IMR-90 (cell line): ENCODE measurements around the gene SALL4. TPM values are rescaled to one million over a fixed set of nuclear protein-coding genes. Genes with fewer than 3 reads are reported as not detected.
A peak's percentile ranks its signal among the peaks of the same experiment; 100 is the strongest.

ENCODE experiments used
- ATAC-seq: fragments of 200-7000 bp; cut with Tn5 transposase; 2 replicates; pipeline ENCODE4 v1.9.1; 2020; ENCODE audit warnings: low read depth, mild to moderate bottlenecking, moderate library complexity
- BruUV-seq: library from RNA; stranded (reverse); fragments of 400-500 nt; replicated peaks from 2 replicates; lab custom pipeline; 2021; lab: Mats Ljungman, UMichigan
- CTCF ChIA-PET: fragments of 300-600 bp; formaldehyde crosslinking; extraction: SDS; loops from one replicate; lab custom pipeline; 2021; ENCODE audit warnings: antibody characterized with exemption; lab: Yijun Ruan, JAX
- POLR2A ChIA-PET: fragments of 300-600 bp; sonication (Branson Sonifier 250); formaldehyde crosslinking; loops from one replicate; lab custom pipeline; 2022; ENCODE audit warnings: antibody characterized with exemption; ENCODE audit not compliant: unreplicated experiment; lab: Charles Lee
- DNase-seq: peaks from one replicate; pipeline ENCODE4 v3.0.0; 2013
- H2AFZ ChIP-seq: replicated peaks from 2 replicates; pipeline ENCODE3; 2013; ENCODE audit warnings: low read length, mild to moderate bottlenecking; ENCODE audit not compliant: poor library complexity
- H2AK5ac ChIP-seq: 2 replicates; pipeline ENCODE4 v1.6.1; 2013; ENCODE audit warnings: low read depth, low read length, inconsistent platforms
- H2AK9ac ChIP-seq: replicated peaks from 2 replicates; pipeline ENCODE3; 2013; ENCODE audit warnings: mild to moderate bottlenecking, low read depth, low read length, moderate library complexity; ENCODE audit not compliant: poor library complexity
- H2BK120ac ChIP-seq: 2 replicates; pipeline ENCODE4 v1.6.1; 2013; ENCODE audit warnings: low read depth, low read length, inconsistent platforms
- H2BK15ac ChIP-seq: 3 replicates; pipeline ENCODE4 v1.6.1; 2013; ENCODE audit warnings: low read depth, low read length, inconsistent platforms
- H2BK20ac ChIP-seq: 2 replicates; pipeline ENCODE4 v1.6.1; 2013; ENCODE audit warnings: low read depth, mild to moderate bottlenecking, inconsistent platforms, low read length, moderate library complexity
- H2BK5ac ChIP-seq: 2 replicates; pipeline ENCODE4 v1.6.1; 2013; ENCODE audit warnings: mild to moderate bottlenecking, low read depth, low read length, inconsistent platforms; ENCODE audit not compliant: poor library complexity, severe bottlenecking
- H3K14ac ChIP-seq: replicated peaks from 2 replicates; pipeline ENCODE4 v1.6.1; 2013; ENCODE audit warnings: low read depth, low read length, inconsistent platforms
- H3K18ac ChIP-seq: 2 replicates; pipeline ENCODE4 v1.6.1; 2013; ENCODE audit warnings: low read depth, low read length, control low read depth
- H3K23ac ChIP-seq: 2 replicates; pipeline ENCODE4 v1.6.1; 2013; ENCODE audit warnings: low read depth, low read length, inconsistent platforms
- H3K27ac ChIP-seq: 2 replicates; pipeline ENCODE4 v1.5.1; 2013; ENCODE audit warnings: mild to moderate bottlenecking, control low read depth, low read length; ENCODE audit not compliant: insufficient read depth
- H3K27me3 ChIP-seq: 2 replicates; pipeline ENCODE4 v1.6.1; 2013; ENCODE audit warnings: low read length; ENCODE audit not compliant: control insufficient read depth, insufficient read depth
- H3K36me3 ChIP-seq: 2 replicates; pipeline ENCODE4 v1.6.1; 2013; ENCODE audit warnings: low read length, mixed read lengths; ENCODE audit not compliant: control insufficient read depth, insufficient read depth
- H3K4ac ChIP-seq: 2 replicates; pipeline ENCODE4 v1.6.1; 2013; ENCODE audit warnings: low read depth, low read length, inconsistent platforms
- H3K4me1 ChIP-seq: 2 replicates; pipeline ENCODE4 v1.6.1; 2013; ENCODE audit warnings: low read length, mixed read lengths; ENCODE audit not compliant: control insufficient read depth, insufficient read depth
- H3K4me2 ChIP-seq: 2 replicates; pipeline ENCODE4 v1.6.1; 2013; ENCODE audit warnings: low read depth, mild to moderate bottlenecking, control low read depth, low read length, moderate library complexity
- H3K4me3 ChIP-seq: 2 replicates; pipeline ENCODE4 v1.5.1; 2013; ENCODE audit warnings: low read depth, mild to moderate bottlenecking, control low read depth, low read length, moderate library complexity; ENCODE audit not compliant: insufficient read depth
- H3K56ac ChIP-seq: 2 replicates; pipeline ENCODE4 v1.6.1; 2013; ENCODE audit warnings: low read length, inconsistent platforms; ENCODE audit not compliant: insufficient read depth; ENCODE audit errors: extremely low read depth
- H3K79me1 ChIP-seq, 2 experiments: 2 replicates each; pipeline ENCODE4 v1.6.1; 2013; ENCODE audit warnings: low read length in 2 of 2, inconsistent platforms in 1 of 2, low read depth in 1 of 2
- H3K9ac ChIP-seq: 2 replicates; pipeline ENCODE4 v1.6.1; 2013; ENCODE audit warnings: low read depth, low read length, control low read depth
- H3K9me1 ChIP-seq: 2 replicates; pipeline ENCODE4 v1.6.1; 2013; ENCODE audit warnings: low read length, inconsistent platforms; ENCODE audit not compliant: insufficient read depth
- H3K9me3 ChIP-seq: 2 replicates; pipeline ENCODE4 v1.6.1; 2013; ENCODE audit warnings: low read length; ENCODE audit not compliant: control insufficient read depth, insufficient read depth
- H4K20me1 ChIP-seq: 2 replicates; pipeline ENCODE4 v1.6.1; 2013; ENCODE audit warnings: low read length, inconsistent platforms; ENCODE audit not compliant: insufficient read depth
- H4K5ac ChIP-seq: 2 replicates; pipeline ENCODE4 v1.6.1; 2013; ENCODE audit warnings: mild to moderate bottlenecking, low read depth, low read length, control low read depth
- H4K8ac ChIP-seq, 2 experiments: 2 replicates each; pipeline ENCODE4 v1.6.1; 2013; ENCODE audit warnings: low read depth in 2 of 2, low read length in 2 of 2, control low read depth in 1 of 2, inconsistent platforms in 1 of 2
- H4K91ac ChIP-seq: 2 replicates; pipeline ENCODE4 v1.6.1; 2013; ENCODE audit warnings: low read depth, low read length, inconsistent platforms; ENCODE audit not compliant: insufficient read depth
- POLR2A ChIP-seq: IDR thresholded peaks from 2 replicates; pipeline ENCODE4 v1.6.1; 2012; ENCODE audit warnings: mild to moderate bottlenecking, low read depth, low read length
- WGBS, 2 experiments: methylation state at CpG; one replicate each; pipeline versions ENCODE4 v1.1.5 to v1.1.7; 2013; ENCODE audit warnings: missing lambda C conversion rate in 2 of 2; ENCODE audit not compliant: insufficient read length in 1 of 2; ENCODE audit errors: extremely low coverage in 2 of 2; 5-methylcytosine and 5-hydroxymethylcytosine counted together
- dilution Hi-C: fragments of 300-500 bp; cut with HindIII; formaldehyde crosslinking; loops from one replicate; pipeline ENCODE4 v1.14.3; 2018; ENCODE audit warnings: low sequenced_read_pairs; ENCODE audit not compliant: unreplicated experiment
- in situ Hi-C: fragments of 300-500 bp; cut with MboI; formaldehyde crosslinking; loops from 3 replicates; pipeline ENCODE4 v1.14.3; 2019; ENCODE audit warnings: low sequenced_read_pairs, inconsistent platforms, mixed read lengths
- intact Hi-C: fragments of 100-400 bp; cut with micrococcal nuclease; formaldehyde crosslinking; loops from 2 replicates; pipeline ENCODE4 v1.10.0; 2022
- polyA plus RNA-seq, 3 experiments: library from polyadenylated mRNA; depleted of rRNA; stranded (reverse); fragments of >200 nt; gene quantifications; 2 replicates each; pipeline ENCODE4 v1.2.3, GENCODE V29; 2012; ENCODE audit warnings: low replicate concordance in 1 of 3
- total RNA-seq: library from RNA; depleted of rRNA; stranded (reverse); fragments of >200 nt; gene quantifications from 2 replicates; pipeline ENCODE4 v1.2.3, GENCODE V29; 2012
- TF ChIP-seq, protein P1 (sequence below): fragments of 150-350 bp; IDR thresholded peaks from 2 replicates; pipeline ENCODE4 v1.6.1; 2016; ENCODE audit warnings: low read depth, mild to moderate bottlenecking, low read length, moderate library complexity, borderline replicate concordance

Gene SALL4
- total and polyA plus RNA-seq, 2 of the 4 experiments (the other 2 are of a cell fraction): not detected

DNA sequence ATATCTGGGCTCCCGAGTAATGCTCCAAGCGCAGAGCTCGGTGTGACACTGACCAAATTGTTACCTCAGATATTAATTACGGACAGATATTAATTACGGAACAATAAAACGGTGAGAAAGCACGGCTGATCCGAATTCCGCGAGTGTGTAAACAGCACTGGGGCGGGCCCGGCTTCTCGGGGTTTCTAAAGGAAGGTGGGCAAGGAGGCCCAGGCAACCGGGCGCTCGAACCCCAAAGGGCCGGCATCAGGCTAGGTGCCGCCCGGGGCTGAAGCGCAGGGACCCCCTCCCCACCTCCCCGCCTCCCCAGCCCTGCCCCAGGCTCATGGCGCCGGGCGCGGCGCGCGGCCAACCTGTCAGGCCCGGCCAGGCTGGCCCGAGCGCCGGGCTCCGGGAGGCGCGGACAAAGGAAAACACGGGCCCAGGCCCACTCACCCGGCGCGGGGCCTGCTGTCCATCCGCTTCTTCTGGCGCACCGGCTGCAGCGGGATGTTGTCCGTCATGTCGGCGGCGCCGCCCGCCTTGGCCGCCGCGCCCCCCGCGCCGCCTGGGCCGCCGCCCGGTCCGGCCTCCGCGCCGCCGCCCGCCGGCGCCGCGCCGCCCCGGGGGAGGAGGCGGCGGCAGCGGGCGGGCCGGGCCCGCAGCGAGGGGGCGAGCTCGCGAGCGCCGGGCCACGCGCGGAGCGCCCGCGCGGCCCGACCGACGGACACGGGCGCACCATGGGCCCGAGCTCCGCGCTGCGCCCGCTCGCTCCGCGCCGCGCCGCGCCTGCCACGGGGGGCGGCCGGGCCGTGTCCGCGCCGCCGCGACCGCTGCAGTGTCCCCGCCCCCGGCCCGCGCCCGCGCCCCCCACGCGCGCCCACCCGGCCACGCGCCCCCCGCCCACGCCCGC, 34.2 kb downstream of the SALL4 start, which contains the start of gene ATP9A:
Gene ATP9A, minus strand, starts transcription at position 524 of the 892 bp plus-strand sequence. Its CDS starts 21 bp downstream, at position 503.
- Histone ChIP-seq H2BK15ac (peak within 1 kb of the TSS; percentile 11; the same call in 1 of the 3 replicates), H4K5ac (peak within 1 kb of the TSS; percentile 24; the same call in 1 of the 2 replicates), H2AK9ac (peak within 1 kb of the TSS; percentile 85), H3K9me3 (no peaks in the 10 kb centered on the region), H3K18ac (0 out of 2 replicates have a peak within 1 kb of the TSS, but pooled peaks have one; percentile 49), H3K9me1 (peaks cover 6% of the 10 kb centered on the region; the same call in 1 of the 2 replicates), H3K9ac (peak within 1 kb of the TSS; percentile 72), H3K23ac (peak within 1 kb of the TSS; percentile 98), H3K4me3 (peak within 1 kb of the TSS; percentile 76), H2AFZ (peak within 1 kb of the TSS; percentile 89), H3K79me1 (peaks cover 20 to 48% of the 10 kb centered on the region in 2 experiments; a peak in 3 of 4 replicates), H2BK20ac (peak within 1 kb of the TSS; percentile 74), H4K91ac (no peak within 1 kb of the TSS; the same call in 1 of the 2 replicates), H3K56ac (no peak within 1 kb of the TSS; the same call in 1 of the 2 replicates), H3K27me3 (no peaks in the 10 kb centered on the region), H2BK5ac (no peak within 1 kb of the TSS), H2AK5ac (peak within 1 kb of the TSS; percentile 74), H3K27ac (peak within 1 kb of the TSS; percentile 45; the same call in 1 of the 2 replicates), H3K4me1 (no peaks in the 10 kb centered on the region), H3K14ac (peak within 1 kb of the TSS; percentile 82), H3K4me2 (peak within 1 kb of the TSS; percentile 82), H4K20me1 (peaks cover 5% of the 10 kb centered on the region; the same call in 1 of the 2 replicates), H3K36me3 (no peaks in the 10 kb centered on the region), H3K4ac (peak within 1 kb of the TSS; percentile 90), H4K8ac (peak within 1 kb of the TSS; percentile 47 to 87; a peak in 3 of 4 replicates), H2BK120ac (peak within 1 kb of the TSS; percentile 51)
- ChIA-PET CTCF (interaction anchor here (0.6 kb wide), 1 partner anchor 128 kb away, joined by 3 read pairs; no protein-coding TSS in a partner anchor), POLR2A (no interaction called here)
- BruUV-seq: no TSS peak
- in situ Hi-C loops (loop anchor here (10.0 to 25.0 kb wide), 2 partner anchors 123 to 781 kb away; no protein-coding TSS in a partner anchor), dilution Hi-C loops (no loop called here), intact Hi-C loops (loop anchor here (2.0 to 10.0 kb wide), 3 partner anchors 66 to 315 kb away; no protein-coding TSS in a partner anchor)
- TF ChIP-seq, protein P1, sequence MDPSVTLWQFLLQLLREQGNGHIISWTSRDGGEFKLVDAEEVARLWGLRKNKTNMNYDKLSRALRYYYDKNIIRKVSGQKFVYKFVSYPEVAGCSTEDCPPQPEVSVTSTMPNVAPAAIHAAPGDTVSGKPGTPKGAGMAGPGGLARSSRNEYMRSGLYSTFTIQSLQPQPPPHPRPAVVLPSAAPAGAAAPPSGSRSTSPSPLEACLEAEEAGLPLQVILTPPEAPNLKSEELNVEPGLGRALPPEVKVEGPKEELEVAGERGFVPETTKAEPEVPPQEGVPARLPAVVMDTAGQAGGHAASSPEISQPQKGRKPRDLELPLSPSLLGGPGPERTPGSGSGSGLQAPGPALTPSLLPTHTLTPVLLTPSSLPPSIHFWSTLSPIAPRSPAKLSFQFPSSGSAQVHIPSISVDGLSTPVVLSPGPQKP: no peak
- TF ChIP-seq POLR2A: 0 out of 2 replicates have a peak, but pooled peaks have one; percentile 37
- DNase-seq: peak; percentile 31
- ATAC-seq: peak; percentile 80
- WGBS, 2 experiments: 2% methylated on average over 39 of the region's 131 CpGs; no CpG with 5 or more reads in 1 of the 2 experiments
